ENCODE measurements around the gene NLRP9. TPM values are rescaled to one million over a fixed set of nuclear protein-coding genes. Genes with fewer than 3 reads are reported as not detected.
A peak's percentile ranks its signal among the peaks of the same experiment; 100 is the strongest.
"Not testable (repeated sequence)": the region's sequence is repeated elsewhere in the genome, so short reads cannot be mapped to it uniquely, and the experiment has no call there.

NLRP9 gene
- total RNA-seq (2014; rRNA removed; shearing (Covaris generic)), result 0.02 TPM in 1 of 2 replicates, not detected in the other

GRCh38 chr19:55738302-55738701, at the start of gene NLRP9:
Gene NLRP9, minus strand, starts transcription at chr19:55738402. Its CDS starts 28 bp downstream, at chr19:55738374.
- Histone ChIP-seq H3K4me1 (no peaks in the 10 kb centered on the region), H3K9me3 (replicated peaks) (no peaks in the 10 kb centered on the region), H3K4me3 (no peak within 1 kb of the TSS), H3K27ac (no peak within 1 kb of the TSS), H3K27me3 (peaks cover 4% of the 10 kb centered on the region; the same call in 1 of the 2 replicates), H3K36me3 (no peaks in the 10 kb centered on the region)
- no peak for DNase-seq

- H3K27ac ChIP-seq, result no peak overlapping the region
- no peak overlapping the region for H3K4me3 ChIP-seq
- no peaks in the 10 kb centered on the region for H3K4me1 ChIP-seq
- no peaks in the 10 kb centered on the region for H3K27me3 ChIP-seq
- H3K9me3 ChIP-seq (replicated peaks), result no peaks in the 10 kb centered on the region
- H3K36me3 ChIP-seq, result no peaks in the 10 kb centered on the region
- DNase-seq, result no peak
Observed at GRCh38 chr19:55781112-55781511, 42.9 kb upstream of the NLRP9 start.

GRCh38 chr19:55778331-55778730, 40.1 kb upstream of the NLRP9 start:
- H3K27ac ChIP-seq, result no peak overlapping the region
- no peak overlapping the region for H3K4me3 ChIP-seq
- H3K27me3 ChIP-seq, result no peaks in the 10 kb centered on the region
- no peaks in the 10 kb centered on the region for H3K4me1 ChIP-seq
- DNase-seq, result no peak
- no peaks in the 10 kb centered on the region for H3K9me3 ChIP-seq (replicated peaks)
- no peaks in the 10 kb centered on the region for H3K36me3 ChIP-seq

GRCh38 chr19:55777528-55777927, 39.3 kb upstream of the NLRP9 start:
- peak; percentile 29 to 47 for DNase-seq
- H3K4me3 ChIP-seq, result no peak overlapping the region
- H3K27ac ChIP-seq, result no peak overlapping the region
- no peaks in the 10 kb centered on the region for H3K36me3 ChIP-seq
- H3K4me1 ChIP-seq, result no peaks in the 10 kb centered on the region
- H3K9me3 ChIP-seq (replicated peaks), result no peaks in the 10 kb centered on the region
- H3K27me3 ChIP-seq, result no peaks in the 10 kb centered on the region

- H3K27me3 ChIP-seq; H3K27ac ChIP-seq; H3K4me3 ChIP-seq; H3K4me1 ChIP-seq; H3K9me3 ChIP-seq (replicated peaks); H3K36me3 ChIP-seq; DNase-seq: not testable (repeated sequence)
Observed at GRCh38 chr19:55769632-55770031, 31.4 kb upstream of the NLRP9 start.

GRCh38 chr19:55768818-55769217, 30.6 kb upstream of the NLRP9 start, which contains the start of gene RFPL4AL1:
Gene RFPL4AL1, plus strand, starts transcription at chr19:55769118. Its CDS starts 2,687 bp downstream, at chr19:55771805.
- H3K36me3 ChIP-seq; H3K9me3 ChIP-seq (replicated peaks); H3K4me3 ChIP-seq; H3K27ac ChIP-seq; DNase-seq; H3K4me1 ChIP-seq; H3K27me3 ChIP-seq: not testable (repeated sequence)

GRCh38 chr19:55766466-55766865, 28.3 kb upstream of the NLRP9 start:
- DNase-seq, result no peak
- no peak overlapping the region for H3K4me3 ChIP-seq

GRCh38 chr19:55758797-55759196, 20.6 kb upstream of the NLRP9 start, which contains the start of gene RFPL4A:
Gene RFPL4A, plus strand, starts transcription at chr19:55759097. Its CDS starts 2,704 bp downstream, at chr19:55761801.
- H3K9me3 ChIP-seq (replicated peaks); H3K27ac ChIP-seq; H3K4me1 ChIP-seq; H3K27me3 ChIP-seq; H3K36me3 ChIP-seq: not testable (repeated sequence)
- DNase-seq, result peak in 1 of 2 experiments; percentile 8
- peak within 1 kb of the TSS; percentile 42 for H3K4me3 ChIP-seq

More at GRCh38 chr19:55766466-55766865, 28.3 kb upstream of the NLRP9 start:
- Histone ChIP-seq H3K27ac (no peak overlapping the region), H3K27me3 (no peaks in the 10 kb centered on the region), H3K36me3 (no peaks in the 10 kb centered on the region), H3K9me3 (replicated peaks) (no peaks in the 10 kb centered on the region), H3K4me1 (no peaks in the 10 kb centered on the region)

GRCh38 chr19:55756808-55757207, 18.6 kb upstream of the NLRP9 start:
- DNase-seq; H3K27me3 ChIP-seq; H3K27ac ChIP-seq; H3K36me3 ChIP-seq; H3K9me3 ChIP-seq (replicated peaks); H3K4me3 ChIP-seq; H3K4me1 ChIP-seq: not testable (repeated sequence)

GRCh38 chr19:55753401-55753800, 15.2 kb upstream of the NLRP9 start:
- H3K36me3 ChIP-seq, result no peaks in the 10 kb centered on the region

GRCh38 chr19:55750715-55751114, 12.5 kb upstream of the NLRP9 start:
- Histone ChIP-seq H3K36me3 (no peaks in the 10 kb centered on the region), H3K27me3 (no peaks in the 10 kb centered on the region; the same call in 1 of the 2 replicates), H3K9me3 (replicated peaks) (no peaks in the 10 kb centered on the region), H3K27ac (no peak overlapping the region), H3K4me1 (no peaks in the 10 kb centered on the region), H3K4me3 (no peak overlapping the region)
- DNase-seq, result no peak

More at GRCh38 chr19:55753401-55753800, 15.2 kb upstream of the NLRP9 start:
- no peak for DNase-seq
- H3K9me3 ChIP-seq (replicated peaks), result no peaks in the 10 kb centered on the region
- H3K27ac ChIP-seq, result no peak overlapping the region
- no peaks in the 10 kb centered on the region for H3K4me1 ChIP-seq
- H3K4me3 ChIP-seq, result no peak overlapping the region
- no peaks in the 10 kb centered on the region; the same call in 1 of the 2 replicates for H3K27me3 ChIP-seq

GRCh38 chr19:55730378-55730777, 7.8 kb downstream of the NLRP9 start:
- H3K4me1 ChIP-seq; H3K36me3 ChIP-seq; H3K4me3 ChIP-seq; H3K27ac ChIP-seq; DNase-seq; H3K27me3 ChIP-seq; H3K9me3 ChIP-seq (replicated peaks): not testable (repeated sequence)

GRCh38 chr19:55723491-55723890, 14.7 kb downstream of the NLRP9 start:
- no peak for DNase-seq
- H3K36me3 ChIP-seq, result no peaks in the 10 kb centered on the region
- H3K4me3 ChIP-seq, result no peak overlapping the region
- H3K27me3 ChIP-seq, result no peaks in the 10 kb centered on the region; the same call in 1 of the 2 replicates
- H3K4me1 ChIP-seq, result peaks cover 8% of the 10 kb centered on the region; the same call in 1 of the 2 replicates
- no peak overlapping the region for H3K27ac ChIP-seq
- H3K9me3 ChIP-seq (replicated peaks), result peaks cover 6% of the 10 kb centered on the region; the same call in 1 of the 2 replicates

GRCh38 chr19:55720801-55721200, 17.4 kb downstream of the NLRP9 start:
- peaks cover 6% of the 10 kb centered on the region; the same call in 1 of the 2 replicates for H3K9me3 ChIP-seq (replicated peaks)
- H3K27ac ChIP-seq, result no peak overlapping the region
- H3K4me1 ChIP-seq, result peaks cover 8% of the 10 kb centered on the region; the same call in 1 of the 2 replicates
- DNase-seq, result no peak
- no peak overlapping the region for H3K4me3 ChIP-seq
- peaks cover 8% of the 10 kb centered on the region for H3K27me3 ChIP-seq
- no peaks in the 10 kb centered on the region for H3K36me3 ChIP-seq

- H3K27me3 ChIP-seq, result peaks cover 8% of the 10 kb centered on the region
- no peak overlapping the region for H3K27ac ChIP-seq
- H3K4me3 ChIP-seq, result no peak overlapping the region
- no peaks in the 10 kb centered on the region for H3K36me3 ChIP-seq
- no peak for DNase-seq
- H3K9me3 ChIP-seq (replicated peaks), result peaks cover 6% of the 10 kb centered on the region; the same call in 1 of the 2 replicates
- H3K4me1 ChIP-seq, result peaks cover 8% of the 10 kb centered on the region; the same call in 1 of the 2 replicates
Observed at GRCh38 chr19:55720214-55720746, 17.9 kb downstream of the NLRP9 start.

Data from SJCRH30 (cell line).